DOHH2 (cell line): Measurements from ENCODE around the gene SPESP1.

Experiments used
- EZH2phosphoT487 ChIP-seq: fragments of 200-600 bp; sonication (generic); IDR thresholded peaks from 2 replicates; pipeline ENCODE4 v1.6.1; 2017; ENCODE audit warnings: borderline replicate concordance, mild to moderate bottlenecking, antibody characterized with exemption, low read length, moderate library complexity, mixed read lengths
- TF ChIP-seq, protein P1 (sequence below): fragments of 200-600 bp; sonication (generic); IDR thresholded peaks from one replicate; pipeline ENCODE4 v1.5.1; 2014; ENCODE audit warnings: antibody characterized with exemption, mild to moderate bottlenecking, low read depth, low read length; ENCODE audit not compliant: poor library complexity, severe bottlenecking

DNA sequence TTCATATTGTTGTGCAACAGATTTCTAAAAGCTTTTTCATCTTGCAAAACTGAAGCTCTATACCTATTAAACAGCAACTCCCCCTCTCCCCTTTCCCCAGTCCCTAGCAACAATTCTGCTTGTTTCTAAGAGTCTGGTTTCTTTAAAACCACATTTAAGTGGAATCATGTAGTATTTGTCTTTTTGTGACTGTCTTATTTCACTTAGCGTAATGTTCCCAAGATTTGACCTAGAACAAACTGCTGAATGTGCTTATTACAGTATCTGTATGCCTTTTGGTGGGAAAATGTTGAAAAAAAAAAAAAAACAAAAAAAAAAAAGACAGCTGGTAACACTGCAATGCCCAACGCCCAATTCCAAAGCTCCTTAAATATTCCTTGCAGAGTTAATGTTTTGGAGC lies 19.5 kb upstream of the SPESP1 start:
- no peak for TF ChIP-seq EZH2phosphoT487
- TF ChIP-seq, protein P1, sequence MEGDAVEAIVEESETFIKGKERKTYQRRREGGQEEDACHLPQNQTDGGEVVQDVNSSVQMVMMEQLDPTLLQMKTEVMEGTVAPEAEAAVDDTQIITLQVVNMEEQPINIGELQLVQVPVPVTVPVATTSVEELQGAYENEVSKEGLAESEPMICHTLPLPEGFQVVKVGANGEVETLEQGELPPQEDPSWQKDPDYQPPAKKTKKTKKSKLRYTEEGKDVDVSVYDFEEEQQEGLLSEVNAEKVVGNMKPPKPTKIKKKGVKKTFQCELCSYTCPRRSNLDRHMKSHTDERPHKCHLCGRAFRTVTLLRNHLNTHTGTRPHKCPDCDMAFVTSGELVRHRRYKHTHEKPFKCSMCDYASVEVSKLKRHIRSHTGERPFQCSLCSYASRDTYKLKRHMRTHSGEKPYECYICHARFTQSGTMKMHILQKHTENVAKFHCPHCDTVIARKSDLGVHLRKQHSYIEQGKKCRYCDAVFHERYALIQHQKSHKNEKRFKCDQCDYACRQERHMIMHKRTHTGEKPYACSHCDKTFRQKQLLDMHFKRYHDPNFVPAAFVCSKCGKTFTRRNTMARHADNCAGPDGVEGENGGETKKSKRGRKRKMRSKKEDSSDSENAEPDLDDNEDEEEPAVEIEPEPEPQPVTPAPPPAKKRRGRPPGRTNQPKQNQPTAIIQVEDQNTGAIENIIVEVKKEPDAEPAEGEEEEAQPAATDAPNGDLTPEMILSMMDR: no peak
